Effector CD4-positive, alpha-beta T cell (primary cell): ENCODE results near the gene IL1RN.

ENCODE experiments used
- DNase-seq: peaks from one replicate; pipeline ENCODE4 v3.0.0-alpha.2; 2020

Gene IL1RN

DNA sequence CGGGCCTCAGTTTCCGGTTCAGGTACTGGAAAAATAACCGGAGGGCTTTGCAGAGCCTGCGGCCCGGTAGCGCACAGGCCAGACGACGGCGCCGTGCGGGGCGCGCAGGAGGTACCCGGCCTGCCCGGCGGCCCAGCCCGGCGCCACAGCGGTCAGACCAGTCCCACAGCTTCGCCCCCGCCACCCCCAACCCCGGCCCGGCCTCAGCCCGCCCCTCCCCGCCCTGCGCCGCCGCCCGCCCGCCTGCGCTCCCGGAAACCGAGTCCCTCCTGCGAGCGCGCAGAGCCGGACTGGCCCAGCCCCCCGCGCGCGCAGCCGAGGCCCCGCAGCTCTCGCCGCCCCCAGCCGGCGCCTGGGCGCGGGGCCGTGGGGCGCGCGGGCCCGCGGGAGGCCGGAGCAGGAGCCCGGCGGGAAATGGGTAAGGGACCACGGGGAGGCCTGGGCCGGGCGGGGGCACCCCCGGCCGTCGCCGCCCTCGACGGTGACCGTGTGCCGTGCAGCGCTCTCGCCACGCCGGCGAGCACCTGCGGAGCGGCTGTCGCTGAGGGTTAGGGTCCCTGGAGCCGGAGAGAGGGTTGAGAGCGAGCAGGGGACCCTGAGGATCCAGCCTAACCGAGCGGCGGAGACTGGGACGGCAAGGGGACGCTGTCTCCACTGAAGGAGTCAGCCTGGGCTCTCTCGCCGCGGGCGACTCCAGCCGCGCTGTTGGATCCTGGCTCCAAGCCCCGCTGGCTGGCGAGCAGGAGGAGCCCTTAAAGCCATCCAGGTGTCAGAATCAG is 29.9 kb downstream of the IL1RN start:
- DNase-seq = no peak

DNA sequence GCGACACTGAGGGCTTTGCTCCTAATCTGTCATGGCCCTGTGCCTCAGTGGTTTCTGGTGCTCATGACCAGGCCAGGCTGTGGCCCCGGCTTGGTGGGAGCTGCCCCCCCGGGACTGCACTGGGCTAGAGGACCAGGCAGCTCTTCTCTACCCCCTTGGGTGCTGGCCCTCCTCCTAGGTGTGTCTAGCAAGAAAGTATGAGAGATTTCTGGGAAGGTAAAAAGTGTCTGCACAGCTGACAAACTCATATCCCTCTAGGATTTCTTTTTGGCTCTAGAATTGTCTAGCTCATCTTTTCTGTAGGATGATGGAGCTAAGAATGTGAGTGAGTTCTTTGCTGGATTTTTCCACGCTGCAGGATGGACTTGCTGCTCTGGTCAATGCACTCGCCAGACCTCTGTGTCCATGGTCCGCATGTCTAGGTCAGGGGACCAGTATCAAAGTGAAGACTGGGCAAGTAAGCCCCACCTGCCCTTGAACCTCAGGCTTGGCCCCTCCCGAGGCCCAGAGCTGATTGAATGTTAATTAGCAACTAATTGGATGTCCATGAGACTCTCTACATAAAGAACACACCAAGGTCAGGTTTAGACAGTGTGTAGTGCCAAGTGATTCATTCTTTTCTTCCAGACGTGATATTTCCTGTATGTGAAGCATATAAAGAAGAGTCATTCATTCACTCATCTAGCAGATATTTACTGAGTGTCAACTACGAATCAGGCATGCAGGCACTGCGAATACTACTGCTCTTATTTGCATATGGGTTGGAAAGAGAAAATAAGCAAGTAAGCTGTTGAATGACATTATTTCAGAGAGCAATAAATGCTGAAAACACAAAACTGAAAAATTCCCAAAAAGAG is 30.7 kb downstream of the IL1RN start:
- DNase-seq = no peak

DNA sequence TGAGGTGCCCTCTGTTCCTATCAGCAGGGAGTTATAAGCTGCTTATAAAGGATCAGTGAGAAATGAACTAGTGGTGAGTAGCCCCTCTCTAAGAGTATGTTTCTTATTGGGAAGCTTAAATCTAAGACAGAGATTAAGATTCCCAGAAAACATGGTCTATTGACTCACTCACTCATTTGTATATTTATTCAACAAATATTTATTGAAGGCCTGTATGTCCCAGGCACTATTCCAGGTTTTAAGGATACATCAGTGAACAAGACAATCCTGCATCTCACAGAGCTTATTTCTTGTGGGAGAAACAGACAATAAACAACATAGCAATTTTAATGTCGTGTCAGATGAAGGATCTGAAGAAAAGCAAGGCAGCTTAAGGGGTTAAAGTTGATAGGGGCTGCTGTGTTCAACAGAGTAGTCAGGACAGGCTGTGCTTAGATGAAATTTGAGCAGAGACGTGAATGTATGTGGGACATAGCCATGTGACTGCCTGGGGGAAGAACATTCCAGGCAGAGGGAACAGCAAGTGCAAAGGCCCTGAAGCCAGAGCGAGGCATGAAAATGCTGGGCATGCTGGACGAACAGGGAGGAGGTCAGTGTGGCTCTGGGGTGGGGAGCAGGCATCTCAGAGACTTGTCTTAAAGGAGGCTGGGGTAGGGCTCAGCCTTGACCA is 31.6 kb downstream of the IL1RN start:
- no peak for DNase-seq

DNA sequence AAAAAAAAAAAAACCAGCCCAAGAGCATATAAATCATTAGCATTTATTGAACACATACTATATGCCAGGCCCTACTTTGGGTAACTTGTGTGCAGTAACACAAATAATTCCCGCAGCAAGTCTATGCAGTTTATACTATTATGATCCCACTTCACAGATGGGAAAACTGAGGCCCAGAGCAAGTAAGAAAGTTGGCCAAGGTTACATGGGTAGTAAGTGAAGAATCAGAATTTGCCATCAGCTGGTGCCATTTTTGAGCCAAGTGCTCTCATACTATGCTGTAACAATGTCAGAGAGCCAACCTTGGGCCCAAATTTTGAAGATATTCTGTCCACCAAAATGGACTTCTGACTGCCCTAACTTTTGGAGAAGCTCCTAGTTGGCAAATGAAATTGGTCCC is 32.9 kb downstream of the IL1RN start:
- no peak for DNase-seq

DNA sequence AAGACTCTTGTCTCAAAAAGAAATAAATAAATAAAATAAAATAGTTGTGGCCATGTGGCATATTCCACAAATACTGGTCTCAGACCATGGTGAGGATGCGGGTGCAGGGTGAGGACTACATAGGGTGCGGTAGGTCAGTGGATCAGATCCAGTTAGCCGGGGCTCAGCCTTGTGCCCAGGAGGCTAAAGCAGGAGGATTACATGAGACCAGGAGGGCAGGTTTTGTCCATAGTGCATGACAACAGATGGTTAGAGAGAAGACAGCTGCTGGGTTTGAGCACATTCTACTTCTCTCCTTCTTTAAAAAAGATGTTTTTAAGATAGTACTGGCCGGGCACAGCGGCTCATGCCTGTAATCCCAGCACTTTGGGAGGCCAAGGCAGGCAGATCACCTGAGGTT is 33.6 kb downstream of the IL1RN start:
- no peak for DNase-seq

DNA sequence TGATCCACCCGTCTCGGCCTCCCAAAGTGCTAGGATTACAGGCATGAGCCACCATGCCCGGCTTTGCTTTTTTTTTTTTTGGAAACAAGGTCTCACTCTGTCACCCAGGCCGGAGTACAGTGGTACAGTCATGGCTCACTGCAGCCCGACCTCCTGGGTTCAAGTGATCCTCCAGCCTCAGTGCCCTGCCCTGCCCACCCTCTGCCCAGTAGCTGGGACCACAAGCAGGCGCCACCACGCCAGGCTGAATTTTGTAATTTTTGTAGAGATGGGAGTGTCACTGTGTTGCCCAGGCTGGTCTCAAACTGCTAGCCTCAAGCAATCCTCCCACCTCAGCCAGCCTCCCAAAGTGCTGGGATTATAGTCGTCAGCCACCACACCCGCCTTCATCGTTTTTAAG is 34.8 kb downstream of the IL1RN start:
- no peak for DNase-seq

DNA sequence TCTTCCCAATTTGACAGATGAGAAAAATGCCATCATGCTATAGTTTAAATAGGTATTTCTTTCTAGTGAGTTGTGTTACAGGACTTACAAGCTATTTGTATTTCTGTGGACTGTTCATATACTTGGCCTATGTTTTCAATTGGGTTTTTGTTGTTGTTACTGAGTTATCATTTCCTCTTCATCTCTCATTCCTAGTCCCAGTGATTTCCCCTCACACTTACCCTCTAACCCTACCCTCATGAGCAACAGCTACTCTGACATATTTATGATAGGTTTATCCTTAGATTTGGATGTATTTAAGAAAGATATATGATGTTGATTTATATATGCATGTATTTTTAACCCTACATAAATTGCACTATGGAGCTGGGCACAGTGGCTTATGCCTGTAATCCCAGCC is 35.5 kb downstream of the IL1RN start:
- no peak for DNase-seq

DNA sequence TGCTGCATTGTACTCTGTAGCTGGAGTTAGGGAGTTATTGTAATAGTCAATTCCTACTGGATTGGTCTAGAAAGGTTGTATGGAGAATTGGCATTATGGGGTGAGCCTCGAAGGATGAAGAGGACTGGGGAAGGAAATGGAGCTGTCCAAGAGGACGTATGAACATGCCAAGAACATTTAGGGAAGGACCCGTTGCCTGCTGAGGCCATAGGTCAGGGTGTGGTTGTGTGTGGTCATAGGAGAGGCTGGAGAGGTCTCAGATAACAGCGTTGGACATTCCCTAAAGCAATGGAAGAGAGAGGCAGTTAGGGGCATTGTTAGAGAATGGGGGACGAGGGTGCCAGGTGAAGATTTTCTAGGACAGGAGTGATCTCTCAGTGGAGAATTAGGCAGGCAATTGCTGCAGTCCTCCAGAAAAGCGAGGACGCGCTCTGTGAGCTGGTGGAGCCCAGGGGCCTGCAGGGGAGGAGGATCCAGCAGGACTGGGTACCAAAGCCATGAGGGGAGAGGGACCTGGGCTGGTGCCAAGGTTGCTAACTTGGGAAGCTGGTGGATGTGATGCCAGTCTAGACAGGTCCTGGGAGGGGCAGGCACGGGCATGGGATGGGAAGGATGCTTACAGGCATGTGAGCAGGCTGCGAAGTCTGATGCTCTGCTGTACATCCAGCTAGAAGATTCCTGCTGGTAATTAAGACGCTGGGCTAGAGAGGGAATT is 37.0 kb downstream of the IL1RN start:
- no peak for DNase-seq

DNA sequence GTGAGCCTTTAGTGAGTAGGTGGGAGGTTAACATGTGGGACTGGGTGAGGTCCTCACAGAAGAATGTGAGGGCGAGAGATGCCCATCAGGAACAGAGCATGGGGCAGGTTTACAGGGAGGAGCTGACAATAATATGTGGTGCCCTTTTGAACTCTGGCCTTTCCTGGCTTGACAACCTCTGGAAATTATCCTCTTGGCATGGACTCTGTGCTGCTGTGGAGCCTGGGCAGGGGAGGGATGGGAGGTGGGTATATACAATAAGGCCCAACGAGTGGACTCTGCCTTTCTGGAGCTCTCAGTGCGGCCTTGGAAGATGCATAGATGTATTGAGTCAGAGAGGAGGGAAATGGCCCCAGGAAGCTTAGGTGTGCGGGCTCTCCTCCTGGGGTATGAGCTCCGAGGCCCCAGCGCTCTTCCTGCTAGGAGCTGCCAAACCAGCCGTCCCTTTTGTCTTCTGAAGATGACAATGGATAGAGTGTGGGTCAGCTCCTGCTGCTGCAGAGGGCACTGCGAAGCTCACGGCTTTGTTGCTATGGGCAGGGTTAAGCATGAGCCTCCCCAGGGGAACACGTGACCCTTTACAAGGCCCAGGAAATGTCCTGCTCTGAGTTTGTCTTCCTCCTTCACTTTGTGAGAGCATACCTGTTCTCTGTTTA is 37.7 kb downstream of the IL1RN start:
- DNase-seq = no peak

DNA sequence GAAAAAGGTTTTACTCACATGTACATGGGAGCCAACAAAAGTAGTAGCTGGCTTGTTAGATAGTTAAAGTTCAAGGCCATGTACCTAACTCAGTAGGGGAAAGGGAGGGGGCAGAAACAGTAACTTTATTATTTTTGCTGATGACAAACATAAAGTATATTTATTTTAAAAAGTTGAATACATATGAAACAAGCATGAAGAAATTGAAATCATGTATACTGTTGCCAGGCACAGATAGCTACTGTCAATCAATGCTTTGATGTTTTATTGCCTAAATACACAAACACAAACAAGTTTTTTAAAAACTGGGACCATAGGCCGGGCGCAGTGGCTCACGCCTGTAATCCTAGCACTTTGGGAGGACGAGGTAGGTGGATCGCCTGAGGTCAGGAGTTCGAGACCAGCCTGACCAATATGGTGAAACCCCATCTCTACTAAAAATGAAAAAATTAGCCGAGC is 38.8 kb downstream of the IL1RN start:
- DNase-seq = no peak

DNA sequence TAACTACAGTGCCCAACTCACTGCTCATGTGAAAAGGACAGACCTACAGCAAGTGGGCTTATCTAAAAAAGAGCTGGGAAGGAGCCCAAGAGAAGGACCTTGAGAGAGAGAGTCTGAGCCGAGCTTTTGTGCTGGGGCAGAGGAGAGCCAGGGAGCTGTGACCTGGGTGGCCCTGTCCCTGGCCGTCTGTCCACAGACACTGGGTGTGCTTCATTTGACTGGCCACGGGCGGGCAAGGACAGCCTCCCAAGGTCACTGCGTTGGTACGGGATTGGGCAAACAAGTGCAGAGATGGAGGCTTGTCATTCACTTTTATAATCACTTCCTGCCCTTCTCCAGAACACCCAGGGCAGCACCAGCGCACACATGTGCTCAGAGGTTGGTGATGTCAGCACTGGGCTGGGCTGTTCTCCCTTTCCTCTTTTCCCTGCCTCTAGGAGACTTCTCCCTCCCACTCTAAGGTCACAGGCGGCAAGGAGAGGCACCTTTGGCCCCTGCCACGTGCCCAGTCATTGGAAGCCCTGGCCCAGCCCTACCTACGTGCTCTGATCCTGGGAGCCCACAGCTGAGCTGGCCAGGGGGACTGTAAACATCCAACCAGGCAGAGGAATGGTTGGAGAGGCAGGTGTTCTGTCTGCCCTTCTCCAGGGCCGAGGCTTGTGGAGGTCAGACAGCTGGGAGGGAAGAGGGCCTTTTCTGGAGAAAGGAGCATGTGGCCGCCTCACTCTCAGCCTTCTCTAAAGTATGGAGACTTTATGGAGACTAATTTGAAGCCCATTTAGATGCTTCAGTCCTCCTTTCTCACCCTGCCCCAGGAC is 39.9 kb downstream of the IL1RN start:
- no peak for DNase-seq

DNA sequence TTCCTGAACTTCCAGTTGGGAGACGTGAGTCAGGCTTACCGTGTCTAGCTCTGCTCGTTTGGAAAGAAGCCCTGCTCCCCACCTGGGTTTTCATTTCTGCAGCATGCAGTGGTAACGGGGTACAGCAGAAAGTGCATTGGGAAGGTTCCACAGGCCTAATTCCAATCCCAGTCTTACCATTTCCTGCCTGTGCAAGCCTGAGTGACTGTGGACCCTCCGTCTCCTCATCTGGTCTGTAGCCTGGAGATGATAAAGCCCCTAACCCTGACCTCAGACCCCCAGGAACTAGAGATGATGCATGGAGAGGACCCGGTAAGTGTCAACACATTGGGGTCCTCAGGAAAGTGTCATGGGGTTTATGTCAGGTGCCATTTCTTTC is 40.6 kb downstream of the IL1RN start:
- DNase-seq = no peak

DNA sequence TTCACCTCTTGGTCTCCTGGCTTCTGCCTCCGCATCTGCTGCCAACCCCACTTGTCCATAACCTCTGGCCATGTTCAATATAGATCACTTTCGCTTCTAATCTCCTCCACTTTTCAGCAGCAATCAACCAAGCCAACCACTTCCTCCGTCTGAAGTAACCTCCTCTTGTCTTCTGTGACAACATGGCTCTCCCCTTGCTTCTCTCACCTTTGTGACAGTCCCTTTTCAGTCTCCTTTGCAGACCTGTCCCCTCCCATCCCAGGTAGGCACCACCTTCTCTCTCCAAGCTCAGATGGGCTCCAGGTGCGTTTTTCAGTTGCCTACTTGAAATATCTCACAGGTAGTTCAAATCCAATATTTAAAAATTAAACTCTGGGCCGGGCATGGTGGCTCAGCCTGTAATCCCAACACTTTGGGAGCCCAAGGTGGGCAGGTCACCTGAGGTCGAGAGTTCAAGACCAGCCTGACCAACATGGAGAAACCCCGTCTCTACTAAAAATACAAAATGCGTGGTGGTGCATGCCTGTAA is 41.7 kb downstream of the IL1RN start:
- no peak for DNase-seq

DNA sequence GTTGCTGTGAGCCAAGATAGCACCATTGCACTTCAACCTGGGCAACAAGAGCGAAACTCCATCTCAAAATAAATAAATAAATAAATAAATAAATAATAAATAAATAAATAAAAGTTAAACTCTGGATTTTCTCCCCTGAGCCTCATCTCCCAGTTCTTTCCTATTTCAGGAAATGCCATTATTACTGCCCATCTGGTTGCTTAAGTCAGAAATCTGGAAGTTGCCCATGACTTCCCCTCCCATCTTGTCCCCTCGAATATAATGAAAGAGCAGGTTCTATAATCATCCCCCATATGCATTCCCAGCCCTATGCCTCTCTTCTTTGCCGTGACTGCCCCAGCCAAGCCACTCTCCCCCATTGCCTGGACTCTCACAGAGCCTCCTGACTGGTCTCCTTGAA is 42.2 kb downstream of the IL1RN start:
- DNase-seq = no peak

DNA sequence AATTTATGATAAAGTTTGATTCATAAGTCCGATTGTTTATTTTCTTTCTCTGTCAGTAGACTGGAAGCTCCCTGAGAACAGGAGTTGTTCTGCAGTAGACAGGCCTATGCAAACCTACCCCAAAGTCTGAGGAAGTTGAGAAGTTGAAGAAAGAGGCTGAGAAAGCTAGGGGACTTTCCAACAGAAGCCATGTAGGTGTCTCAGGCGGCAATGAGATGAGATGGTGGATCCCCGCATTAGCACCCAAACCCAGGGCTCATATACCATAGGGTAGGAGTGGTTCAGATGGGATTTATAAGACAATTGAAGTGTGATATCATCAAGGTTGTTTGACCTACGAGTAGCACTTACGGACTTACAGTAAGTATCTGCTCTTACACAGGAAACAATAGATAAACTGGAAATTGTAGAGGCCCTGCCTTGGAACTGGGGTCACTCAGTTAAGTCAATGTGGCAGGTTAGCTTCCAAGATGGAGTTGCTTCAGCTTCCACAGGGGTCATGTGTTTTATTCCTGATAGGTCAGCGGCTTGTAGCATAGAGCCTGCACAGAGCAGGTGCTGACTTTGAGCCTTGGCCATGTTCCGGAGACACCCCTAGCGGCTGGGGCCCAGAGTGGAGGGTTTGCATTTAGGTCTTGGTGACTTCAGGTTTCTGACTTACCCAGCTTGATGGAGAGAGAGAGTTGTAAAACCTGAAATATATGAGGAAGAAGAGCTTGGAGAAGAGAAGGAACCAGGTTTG is 44.1 kb downstream of the IL1RN start:
- DNase-seq = no peak

DNA sequence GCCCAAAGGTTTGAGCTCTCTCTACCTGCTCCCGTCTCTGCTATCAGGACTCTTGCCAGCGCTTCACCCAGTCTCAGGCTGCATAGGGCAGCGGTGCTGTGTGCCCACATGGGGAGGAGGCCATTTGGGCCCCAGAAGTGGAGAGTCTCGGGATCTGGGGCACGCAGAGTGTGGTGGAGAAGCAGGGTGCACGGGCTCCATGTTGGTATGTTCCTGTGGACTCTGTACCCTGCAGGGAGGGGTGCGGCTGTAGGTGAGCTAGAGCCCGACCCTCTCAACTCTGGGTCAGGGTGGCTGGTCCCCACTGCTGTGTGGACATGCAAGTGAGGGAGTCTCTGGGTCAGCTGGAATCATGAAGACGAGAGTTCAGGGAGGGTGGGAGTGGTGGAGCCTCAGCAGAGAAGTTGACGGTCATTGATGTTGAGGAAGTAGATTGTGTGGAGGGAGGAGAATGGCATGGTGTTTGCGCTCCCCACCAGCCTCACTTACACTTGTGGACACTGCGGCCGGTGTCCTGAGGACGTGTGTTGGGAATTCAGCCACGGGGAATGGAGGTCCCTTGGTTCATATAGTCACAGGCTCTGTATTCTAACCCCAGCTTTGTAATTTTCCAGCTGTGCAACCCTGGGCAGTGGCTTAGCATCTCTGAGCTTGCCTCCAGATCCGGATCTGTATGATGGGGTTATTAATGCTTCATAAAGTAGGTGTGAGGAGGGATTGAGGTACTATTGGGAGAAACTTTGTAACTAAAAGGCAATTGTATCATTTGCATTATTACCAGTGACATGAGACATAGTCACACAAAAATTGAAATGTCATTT is 45.5 kb downstream of the IL1RN start:
- DNase-seq = no peak

DNA sequence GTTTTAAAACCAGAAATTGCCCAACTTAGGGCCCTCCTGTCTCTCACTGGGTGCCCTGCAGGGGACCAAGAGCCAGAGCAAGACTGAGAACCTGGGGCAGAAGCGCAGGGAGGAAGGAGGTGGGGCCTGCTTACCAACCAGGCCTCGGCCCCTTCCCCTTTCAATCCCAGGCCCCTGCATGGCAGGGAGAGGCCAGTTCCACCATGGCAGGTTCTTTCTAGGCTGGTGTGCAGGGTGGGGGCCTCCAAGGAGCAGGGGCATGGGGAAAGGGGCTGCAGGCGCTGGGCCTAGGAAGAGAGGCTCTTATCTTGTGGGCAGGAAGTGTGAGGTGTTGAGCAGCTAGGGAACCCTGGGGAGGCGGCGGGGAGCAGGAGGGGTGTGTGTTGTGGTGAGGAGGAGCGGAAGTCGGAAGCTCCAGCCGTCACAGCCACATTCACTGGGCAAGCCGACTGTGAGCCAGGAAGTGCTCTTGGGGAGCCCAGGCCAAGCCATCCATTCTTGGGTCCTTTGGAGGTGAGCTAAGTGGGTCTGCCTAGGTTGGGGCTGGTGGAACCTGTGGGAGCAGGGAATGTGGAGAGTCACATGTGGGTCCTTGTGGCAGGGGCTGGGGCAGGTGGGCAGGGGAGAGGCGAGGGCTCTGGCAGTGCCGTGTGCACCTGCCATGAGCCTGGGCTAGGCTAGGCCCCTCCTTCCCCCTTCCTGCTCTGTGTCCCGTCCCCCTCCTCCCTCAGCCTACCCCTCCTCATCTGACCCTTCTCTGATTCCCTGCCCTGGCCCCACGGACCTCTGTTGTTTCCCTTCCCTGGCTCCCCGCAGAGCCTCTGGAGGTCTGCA is 46.4 kb downstream of the IL1RN start, which contains the start of gene PSD4:
PSD4 (plus strand) TSS at position 430 of the 834 bp plus-strand sequence. CDS start 8,486 bp downstream, outside the sequence.
- DNase-seq = peak; percentile 77

DNA sequence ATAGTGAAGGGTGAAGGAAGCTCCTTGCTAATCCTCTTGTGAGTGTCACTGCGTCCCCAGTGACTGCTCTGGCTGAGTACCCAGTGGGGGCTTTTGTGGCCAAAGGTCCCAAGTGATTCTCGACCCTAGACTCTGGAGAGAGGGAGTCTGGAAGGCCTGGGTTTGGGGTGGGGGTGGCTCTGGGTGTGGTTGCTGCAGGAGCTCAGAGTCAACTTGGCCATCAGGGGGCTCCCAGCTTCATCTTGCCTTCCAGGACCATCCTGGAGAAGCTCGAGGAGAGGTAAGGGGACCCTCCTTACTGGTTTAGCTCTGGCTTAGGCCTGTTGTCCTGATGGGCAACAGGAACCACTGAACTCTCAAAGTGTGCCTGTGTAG is 47.0 kb downstream of the IL1RN start:
- no peak for DNase-seq
